GM08714 (cell line): ENCODE measurements around the gene SCN2B.

Experiments used
- H3K4me3 ChIP-seq: fragments of 200-500 bp; sonication (Bioruptor generic); 2 replicates; pipeline ENCODE4 v1.5.1; 2014; ENCODE audit warnings: mild to moderate bottlenecking, low read length, inconsistent platforms
- ZNF274 ChIP-seq: IDR thresholded peaks from 2 replicates; pipeline ENCODE4 v1.6.1; 2012; ENCODE audit warnings: mild to moderate bottlenecking, low read depth, low read length

Gene SCN2B

GRCh38 chr11:118156531-118157185, 19.8 kb downstream of the SCN2B start:
- no peak for TF ChIP-seq ZNF274
- H3K4me3 ChIP-seq: no peak overlapping the region

- H3K4me3 ChIP-seq: no peak overlapping the region
- TF ChIP-seq ZNF274: no peak
Measured at GRCh38 chr11:118155776-118156530, 20.5 kb downstream of the SCN2B start.

- no peak overlapping the region for H3K4me3 ChIP-seq
- TF ChIP-seq ZNF274: no peak
Measured at GRCh38 chr11:118154641-118155040, 21.8 kb downstream of the SCN2B start.

- no peak for TF ChIP-seq ZNF274
- no peak overlapping the region for H3K4me3 ChIP-seq
Measured at GRCh38 chr11:118153976-118154375, 22.5 kb downstream of the SCN2B start.

- H3K4me3 ChIP-seq: no peak overlapping the region
- no peak for TF ChIP-seq ZNF274
Measured at GRCh38 chr11:118153516-118153915, 22.9 kb downstream of the SCN2B start.

GRCh38 chr11:118152552-118153471, 23.6 kb downstream of the SCN2B start, which contains the start of gene SCN4B:
SCN4B (minus strand) TSS chr11:118152823; CDS start chr11:118152673, 150 bp downstream.
- TF ChIP-seq ZNF274: no peak
- H3K4me3 ChIP-seq: peak within 1 kb of the TSS; percentile 2; the same call in 1 of the 2 replicates

GRCh38 chr11:118152020-118152551, 24.4 kb downstream of the SCN2B start:
- H3K4me3 ChIP-seq: no peak overlapping the region
- no peak for TF ChIP-seq ZNF274

GRCh38 chr11:118151431-118151830, 25.0 kb downstream of the SCN2B start:
- no peak for TF ChIP-seq ZNF274
- no peak overlapping the region for H3K4me3 ChIP-seq

- H3K4me3 ChIP-seq: no peak overlapping the region
- TF ChIP-seq ZNF274: no peak
Measured at GRCh38 chr11:118149493-118149892, 26.9 kb downstream of the SCN2B start.

- no peak overlapping the region for H3K4me3 ChIP-seq
- TF ChIP-seq ZNF274: no peak
Measured at GRCh38 chr11:118148856-118149255, 27.6 kb downstream of the SCN2B start.

GRCh38 chr11:118148240-118148639, 28.2 kb downstream of the SCN2B start:
- H3K4me3 ChIP-seq: no peak overlapping the region
- TF ChIP-seq ZNF274: no peak

GRCh38 chr11:118147502-118147901, 28.9 kb downstream of the SCN2B start:
- TF ChIP-seq ZNF274: no peak
- H3K4me3 ChIP-seq: no peak overlapping the region

GRCh38 chr11:118146554-118146953, 29.9 kb downstream of the SCN2B start:
- H3K4me3 ChIP-seq: no peak overlapping the region
- no peak for TF ChIP-seq ZNF274

GRCh38 chr11:118145285-118146227, 30.9 kb downstream of the SCN2B start:
- TF ChIP-seq ZNF274: no peak
- peak overlapping the region; percentile 55; the same call in 1 of the 2 replicates for H3K4me3 ChIP-seq
